ENCODE measurements around the gene BIRC2.
A peak's percentile ranks its signal among the peaks of the same experiment; 100 is the strongest.

BIRC2 gene

GRCh38 chr11:102346748-102347461 lies at the start of gene BIRC2:
Gene BIRC2 (plus strand): TSS chr11:102347214. CDS start chr11:102349855, 2,641 bp downstream.
- DNase-seq = peak; percentile 97

GRCh38 chr11:102300837-102301236 lies 46.2 kb upstream of the BIRC2 start:
- peak; percentile 35 for DNase-seq

DNA sequence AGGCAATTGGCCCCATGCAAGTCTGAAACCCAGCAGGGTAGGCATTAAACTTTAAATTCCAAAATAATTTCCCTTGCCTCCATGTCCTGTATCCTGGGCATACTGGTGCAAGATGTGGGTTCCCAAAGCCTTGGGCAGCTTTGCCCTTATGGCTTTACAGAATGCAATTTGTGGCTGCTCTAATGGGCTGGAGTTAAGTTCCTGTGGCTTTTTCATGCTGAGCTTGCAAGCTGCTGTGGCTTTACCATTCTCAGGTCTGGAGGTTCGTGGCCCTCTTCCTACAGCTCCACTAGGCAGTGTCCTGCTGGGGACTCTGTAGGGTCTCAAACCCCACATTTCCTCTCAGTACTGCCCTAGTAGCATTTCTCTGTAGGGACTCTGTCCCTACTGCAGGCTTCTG lies 44.8 kb upstream of the BIRC2 start:
- no peak for DNase-seq

DNA sequence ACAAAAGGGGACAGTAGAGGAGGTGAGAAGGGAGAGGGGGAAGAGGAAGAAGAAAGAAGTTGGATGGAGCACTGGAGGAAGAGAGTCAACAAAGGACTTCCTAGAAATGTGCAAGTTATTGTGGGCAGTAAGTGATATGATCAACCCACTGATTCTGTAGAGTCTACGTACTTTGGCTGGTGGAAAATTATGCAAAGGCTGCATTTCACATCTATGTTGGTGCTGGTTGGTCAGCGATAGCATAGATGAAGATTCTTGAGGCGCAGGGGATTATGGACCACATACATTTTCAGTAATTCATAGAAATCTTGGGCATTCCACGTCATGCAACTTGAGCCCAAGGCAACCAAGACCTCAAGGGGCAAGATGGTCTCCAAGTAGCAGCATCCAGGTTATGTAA lies 42.3 kb upstream of the BIRC2 start:
- DNase-seq = no peak

DNA sequence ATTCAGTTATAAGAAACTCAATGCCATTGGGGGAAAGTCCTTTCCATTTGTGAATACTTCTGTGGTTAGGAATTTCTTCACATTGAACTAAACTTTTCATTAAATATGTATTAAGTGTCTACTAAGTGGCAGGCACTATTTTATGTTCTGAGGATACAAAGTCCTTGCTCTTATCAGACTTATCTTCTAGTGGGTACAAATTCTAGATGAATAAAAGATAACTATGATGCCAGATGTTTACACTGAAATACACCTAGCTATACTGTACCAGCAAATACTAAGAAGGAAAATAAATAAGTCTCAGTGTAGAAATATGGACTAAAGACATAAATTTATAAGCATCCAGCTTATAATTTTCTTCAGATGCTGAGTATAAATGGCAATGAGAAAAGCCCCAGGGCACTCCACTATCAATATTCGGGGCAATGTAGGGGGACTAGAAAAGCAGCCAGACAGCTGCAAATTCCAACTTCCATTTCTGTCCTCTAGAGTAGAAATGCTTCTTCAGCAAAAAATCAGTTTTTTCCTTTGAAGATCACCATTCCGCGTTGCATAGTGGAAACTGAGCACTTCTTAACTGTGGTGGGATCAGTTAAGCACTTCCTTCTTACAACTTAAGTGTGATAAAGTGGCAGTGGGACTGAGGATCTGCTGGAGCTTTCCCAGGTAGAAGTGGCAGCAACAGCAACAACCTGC lies 41.5 kb upstream of the BIRC2 start:
- DNase-seq = no peak

DNA sequence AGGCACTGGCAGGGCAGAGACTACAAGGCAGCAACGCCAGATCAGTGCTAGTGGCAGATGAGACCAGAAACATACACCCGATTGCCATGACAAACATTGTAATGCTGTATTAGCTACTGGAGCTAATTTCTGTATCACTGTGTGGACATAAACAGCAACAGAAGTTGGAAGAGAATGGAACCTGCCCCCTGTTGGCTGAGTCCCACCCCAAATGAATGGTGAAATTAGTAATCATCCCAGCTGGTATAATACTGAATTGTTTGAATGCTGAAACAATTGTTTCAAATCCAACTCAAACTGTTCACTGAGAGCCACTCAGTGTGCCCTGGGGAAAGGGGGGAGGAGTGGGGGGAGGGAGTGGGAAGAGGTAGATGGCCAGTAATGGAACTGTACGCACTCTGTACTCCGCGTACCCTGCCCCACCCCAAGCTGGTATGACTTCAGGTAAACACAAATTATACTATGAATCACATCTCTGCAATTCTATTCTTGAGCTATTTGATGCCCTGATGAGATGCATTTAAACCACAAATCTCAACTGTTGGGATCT lies 40.9 kb upstream of the BIRC2 start:
- no peak for DNase-seq

DNA sequence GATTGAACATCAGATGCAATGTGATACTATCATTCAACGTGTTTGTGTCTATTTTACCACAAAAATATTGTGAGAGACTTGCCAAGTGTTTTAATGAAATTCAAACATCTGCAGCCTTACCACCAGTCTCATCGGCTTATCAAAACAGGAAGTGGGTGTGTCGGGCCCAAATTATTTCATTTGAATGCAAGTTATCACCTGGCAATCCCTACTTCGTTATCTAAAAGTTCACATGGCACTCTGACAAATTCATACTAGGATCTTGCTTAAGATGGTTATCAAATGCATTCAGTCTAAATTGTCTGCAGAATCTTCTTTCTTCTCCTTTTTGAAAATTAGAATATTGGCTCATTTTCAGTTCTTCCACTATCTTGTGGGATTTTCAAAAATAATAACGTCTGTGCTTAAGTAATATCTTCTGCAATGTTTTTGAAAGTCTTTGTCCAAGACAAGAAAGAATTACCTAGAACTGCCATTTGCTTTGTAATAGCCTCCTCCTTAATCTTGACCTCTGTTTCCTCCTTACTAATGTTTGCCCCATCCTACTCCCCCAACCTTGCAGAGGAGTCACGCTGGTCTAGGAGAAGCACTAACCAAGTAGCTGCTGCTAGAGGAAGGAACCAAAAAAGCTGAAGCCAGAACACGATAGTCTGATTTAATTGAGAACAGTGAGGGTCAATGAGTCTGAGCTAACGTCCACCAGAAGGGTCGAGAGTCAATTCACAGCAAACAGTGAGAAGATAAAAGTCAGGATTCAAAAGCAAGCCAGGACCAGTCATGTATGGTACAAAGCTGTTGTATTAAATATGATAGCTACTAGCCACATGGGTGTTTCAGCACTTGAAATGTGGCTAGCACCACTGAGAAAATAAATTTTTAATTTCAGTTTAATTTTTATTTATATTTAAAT lies 39.9 kb upstream of the BIRC2 start:
- DNase-seq = no peak

GRCh38 chr11:102307727-102308038 lies 39.3 kb upstream of the BIRC2 start:
- DNase-seq = no peak

DNA sequence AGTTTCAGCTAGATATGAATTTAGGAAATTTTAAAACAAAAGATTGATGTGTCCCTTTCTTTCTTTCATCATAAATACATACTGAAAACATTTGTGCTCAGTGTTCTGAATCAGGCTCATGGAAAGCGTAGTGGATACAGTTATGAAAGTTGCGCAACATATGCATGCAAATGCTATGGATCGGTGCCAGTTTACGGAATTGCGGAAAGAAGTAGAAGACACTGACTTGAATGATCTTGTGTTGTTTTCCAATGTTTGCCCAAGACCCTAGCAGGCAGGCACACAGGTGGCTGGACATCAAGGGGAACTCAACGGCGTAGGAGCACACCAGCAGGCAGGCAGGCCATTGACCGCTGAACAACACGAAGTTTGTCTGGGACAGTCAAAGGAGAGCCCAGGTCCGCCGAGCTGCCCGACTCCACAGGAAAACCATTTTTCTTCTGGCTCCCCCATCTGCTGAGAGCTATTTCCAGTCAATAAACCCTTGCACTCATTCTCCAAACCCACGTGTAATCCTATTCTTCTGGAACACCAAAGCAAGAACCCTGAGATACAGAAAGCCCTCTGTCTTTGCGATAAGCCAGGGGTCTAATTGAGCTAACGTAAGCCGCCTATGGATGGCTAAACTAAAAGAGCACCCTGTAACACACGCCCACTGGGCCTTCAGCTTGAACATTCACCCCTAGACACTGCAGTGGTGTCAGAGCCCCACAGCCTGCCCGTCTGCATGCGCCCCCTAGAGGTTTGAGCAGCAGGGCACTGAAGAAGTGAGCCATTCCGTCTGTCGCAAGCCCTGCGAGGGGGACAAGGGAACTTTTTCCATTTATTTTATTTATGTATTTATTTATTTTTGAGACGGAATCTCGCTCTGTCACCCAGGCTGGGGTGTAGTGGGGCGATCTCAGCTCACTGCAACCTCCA lies 37.1 kb upstream of the BIRC2 start:
- DNase-seq = peak; percentile 64

GRCh38 chr11:102312667-102313066 lies 34.3 kb upstream of the BIRC2 start:
- no peak for DNase-seq

DNA sequence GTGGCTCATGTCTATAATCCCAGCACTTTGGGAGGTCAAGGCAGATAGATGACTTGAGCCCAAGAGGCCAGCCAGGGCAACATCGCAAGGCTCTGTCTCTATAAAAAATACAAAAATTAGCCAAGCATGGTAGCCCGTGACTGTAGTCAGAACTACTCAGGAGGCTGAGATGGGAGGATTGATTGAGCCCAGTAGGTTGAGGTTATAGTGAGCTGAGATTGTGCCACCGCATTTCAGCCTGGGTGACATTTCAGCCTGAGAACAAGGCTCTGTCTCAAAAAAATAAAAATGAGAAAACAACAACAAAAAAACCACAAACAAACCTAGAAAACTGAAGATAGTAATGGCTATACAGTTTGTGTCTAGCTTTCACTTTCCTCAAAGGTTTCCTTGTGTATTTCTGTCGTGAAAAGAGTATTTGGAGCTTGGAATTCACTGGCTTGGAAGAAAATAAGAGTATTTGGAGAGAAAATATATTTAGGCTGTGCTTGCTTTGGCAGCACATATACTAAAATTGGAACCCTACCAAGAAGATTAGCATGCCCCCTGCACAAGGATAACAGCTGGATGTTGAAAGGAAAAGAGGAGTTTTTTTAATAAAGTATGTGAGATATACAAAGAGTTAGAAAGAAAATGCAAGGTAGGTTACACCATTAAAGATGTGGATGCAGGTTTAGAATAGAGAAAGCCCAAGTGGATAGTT lies 33.6 kb upstream of the BIRC2 start:
- no peak for DNase-seq

DNA sequence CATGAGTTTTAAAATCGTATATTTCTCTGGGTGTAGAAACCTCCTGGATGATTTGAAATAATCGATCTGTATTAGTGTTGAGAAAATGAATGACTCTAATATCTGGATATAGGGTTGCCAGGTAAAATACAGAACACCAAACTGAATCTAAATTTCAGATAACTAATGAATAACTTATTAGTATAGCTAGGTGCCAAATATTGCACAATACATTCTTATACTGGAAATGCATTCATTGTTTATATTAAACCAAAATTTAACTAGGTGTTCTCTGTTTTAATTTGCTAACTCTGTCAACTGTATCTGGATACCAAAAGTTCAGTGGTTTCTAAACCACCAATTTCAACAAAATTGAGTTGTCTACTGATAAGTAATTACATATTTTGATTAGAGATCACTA lies 32.2 kb upstream of the BIRC2 start:
- no peak for DNase-seq

GRCh38 chr11:102316346-102316904 lies 30.6 kb upstream of the BIRC2 start:
- no peak for DNase-seq

- DNase-seq = peak; percentile 92
Observed at GRCh38 chr11:102317099-102317767, 29.8 kb upstream of the BIRC2 start, which contains the start of gene BIRC3. Gene BIRC3 (plus strand): TSS chr11:102317484. CDS start chr11:102324510, 7,026 bp downstream.

GRCh38 chr11:102317768-102318103 lies 29.3 kb upstream of the BIRC2 start:
- DNase-seq = no peak

GRCh38 chr11:102318469-102318868 lies 28.5 kb upstream of the BIRC2 start:
- peak; percentile 76 for DNase-seq

- no peak for DNase-seq
Observed at GRCh38 chr11:102319544-102319943, 27.5 kb upstream of the BIRC2 start.

DNA sequence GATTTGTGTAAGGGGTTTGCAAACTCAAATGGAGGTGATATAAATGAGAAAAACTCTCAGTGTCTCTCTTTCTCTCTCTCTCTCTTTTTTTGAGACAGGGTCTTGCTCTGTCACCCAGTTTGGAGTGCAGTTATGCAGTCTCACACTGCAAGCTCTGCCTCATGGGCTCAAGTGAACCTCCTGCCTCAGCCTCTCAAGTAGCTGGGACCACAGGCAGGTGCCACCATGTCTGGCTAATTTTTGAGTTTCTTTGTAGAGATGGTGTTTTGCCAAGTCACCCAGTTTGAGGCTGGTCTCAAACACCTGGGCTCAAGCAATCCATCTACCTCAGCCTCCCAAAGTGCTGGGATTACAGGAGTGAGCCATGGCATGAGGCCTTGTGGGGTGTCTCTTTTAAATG lies 26.8 kb upstream of the BIRC2 start:
- no peak for DNase-seq

DNA sequence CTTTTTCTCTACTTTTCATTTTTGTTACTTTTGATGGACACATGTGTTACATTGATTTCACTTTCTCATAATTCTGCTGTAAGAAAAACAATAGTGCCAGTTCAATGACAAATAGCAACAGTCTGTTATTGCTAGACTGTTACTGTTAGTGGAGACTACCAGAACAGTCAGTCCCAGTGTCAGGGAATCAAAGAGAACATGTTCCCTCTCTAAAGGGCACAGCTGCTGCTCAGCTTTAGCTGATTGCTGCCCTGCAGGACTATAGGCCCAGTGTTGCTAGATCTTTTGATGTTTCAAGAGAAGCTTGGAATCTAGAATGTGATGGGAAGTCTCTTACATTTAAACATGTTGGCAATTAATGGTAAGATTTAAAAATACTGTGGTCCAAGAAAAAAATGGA lies 26.3 kb upstream of the BIRC2 start:
- no peak for DNase-seq

- no peak for DNase-seq
Observed at GRCh38 chr11:102322560-102322959, 24.5 kb upstream of the BIRC2 start.
